ENCODE results near the gene VPS13A. TPM values are rescaled to one million over a fixed set of nuclear protein-coding genes. Genes with fewer than 3 reads are reported as not detected.

Gene VPS13A
- total RNA-seq, 4 donors from 2014 or later: 16.4 to 51.0 (median 29.4) TPM

DNA sequence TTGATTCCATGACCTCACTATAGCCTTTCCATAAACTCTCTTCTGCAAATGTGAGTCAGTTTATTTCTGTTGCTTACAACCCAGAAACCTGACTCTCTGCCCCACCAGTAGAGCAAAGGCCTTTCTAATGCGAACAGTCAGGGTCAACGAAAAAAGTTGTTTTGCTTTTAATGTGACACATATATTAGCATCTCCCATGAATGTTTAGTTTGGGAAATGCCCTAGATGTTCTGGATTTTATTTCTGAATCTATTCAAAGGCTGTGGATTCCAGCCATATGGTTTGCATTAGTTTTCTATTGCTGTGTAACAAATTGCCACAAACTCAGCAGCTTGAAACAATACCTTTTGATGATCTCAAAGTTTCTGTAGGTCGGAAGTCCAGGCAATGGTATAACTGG lies 277.3 kb downstream of the VPS13A start:
- no peak for DNase-seq
- intact Hi-C loops (cut with DNase I; ENCODE audit: low total_unique reads): loop anchor here (5.0 to 10.0 kb wide), 2 partner anchors 298 to 390 kb away; no protein-coding TSS in a partner anchor
- no peaks in the 10 kb centered on the region for H3K36me3 ChIP-seq
- no peaks in the 10 kb centered on the region for H3K9me3 ChIP-seq
- no peak overlapping the region for H3K27ac ChIP-seq
- no peak for ATAC-seq
- no peak overlapping the region for H3K4me3 ChIP-seq
- H3K4me1 ChIP-seq: no peaks in the 10 kb centered on the region
- TF ChIP-seq, protein P1, sequence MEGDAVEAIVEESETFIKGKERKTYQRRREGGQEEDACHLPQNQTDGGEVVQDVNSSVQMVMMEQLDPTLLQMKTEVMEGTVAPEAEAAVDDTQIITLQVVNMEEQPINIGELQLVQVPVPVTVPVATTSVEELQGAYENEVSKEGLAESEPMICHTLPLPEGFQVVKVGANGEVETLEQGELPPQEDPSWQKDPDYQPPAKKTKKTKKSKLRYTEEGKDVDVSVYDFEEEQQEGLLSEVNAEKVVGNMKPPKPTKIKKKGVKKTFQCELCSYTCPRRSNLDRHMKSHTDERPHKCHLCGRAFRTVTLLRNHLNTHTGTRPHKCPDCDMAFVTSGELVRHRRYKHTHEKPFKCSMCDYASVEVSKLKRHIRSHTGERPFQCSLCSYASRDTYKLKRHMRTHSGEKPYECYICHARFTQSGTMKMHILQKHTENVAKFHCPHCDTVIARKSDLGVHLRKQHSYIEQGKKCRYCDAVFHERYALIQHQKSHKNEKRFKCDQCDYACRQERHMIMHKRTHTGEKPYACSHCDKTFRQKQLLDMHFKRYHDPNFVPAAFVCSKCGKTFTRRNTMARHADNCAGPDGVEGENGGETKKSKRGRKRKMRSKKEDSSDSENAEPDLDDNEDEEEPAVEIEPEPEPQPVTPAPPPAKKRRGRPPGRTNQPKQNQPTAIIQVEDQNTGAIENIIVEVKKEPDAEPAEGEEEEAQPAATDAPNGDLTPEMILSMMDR (IDR thresholded peaks at IDR 0.05 in 4 of 5, conservative IDR thresholded peaks at IDR 0.05 in 1 of 5): no peak
- no peak for TF ChIP-seq POLR2A (IDR thresholded peaks at IDR 0.05)
- H3K27me3 ChIP-seq: no peaks in the 10 kb centered on the region
- in situ Hi-C loops (cut with MboI; ENCODE audit: low sequenced_read_pairs in 4 of 4): loop anchor here in 3 of 4 donors (10.0 to 25.0 kb wide), 3 partner anchors 190 to 583 kb away; partner anchors contain the start of genes GNA14 (in 1 of the 3) and GNAQ (in 1 of the 3)

DNA sequence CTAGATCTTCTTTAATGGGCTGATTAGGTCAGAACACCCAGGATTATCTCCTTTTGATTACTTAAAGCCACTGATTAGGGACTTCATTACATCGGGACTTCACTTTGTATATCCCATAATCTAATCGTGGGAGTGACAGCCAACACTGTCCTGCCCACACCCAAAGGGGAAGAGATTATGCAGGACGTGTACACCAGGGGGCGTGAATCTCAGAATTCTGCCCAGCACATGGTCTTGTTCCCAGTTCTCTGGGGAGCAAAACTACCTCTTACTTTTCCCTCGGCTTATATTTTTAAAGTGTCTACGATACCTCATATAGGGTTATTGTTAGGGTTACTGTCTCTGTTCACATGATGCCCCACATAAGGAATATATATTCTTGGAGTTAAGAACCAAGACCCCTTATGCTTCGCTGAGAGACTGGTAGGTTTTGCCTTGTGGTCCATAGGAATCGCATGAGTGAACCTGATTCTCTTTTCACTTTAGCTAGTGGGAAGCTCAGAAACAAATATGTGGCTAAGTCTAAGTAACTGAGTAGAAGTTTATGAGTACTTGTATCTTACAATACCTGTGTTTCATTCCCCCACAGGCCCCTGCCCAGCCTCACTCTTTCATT lies 278.1 kb downstream of the VPS13A start:
- H3K27me3 ChIP-seq: no peaks in the 10 kb centered on the region
- in situ Hi-C loops (cut with MboI; ENCODE audit: low sequenced_read_pairs in 4 of 4): loop anchor here in 3 of 4 donors (10.0 to 25.0 kb wide), 3 partner anchors 189 to 582 kb away; partner anchors contain the start of genes GNA14 (in 1 of the 3) and GNAQ (in 1 of the 3)
- intact Hi-C loops (cut with DNase I; ENCODE audit: low total_unique reads): loop anchor here (5.0 to 10.0 kb wide), 2 partner anchors 297 to 389 kb away; no protein-coding TSS in a partner anchor
- H3K36me3 ChIP-seq: no peaks in the 10 kb centered on the region
- ATAC-seq (no peak), DNase-seq (no peak)
- no peak overlapping the region for H3K4me3 ChIP-seq
- no peak overlapping the region for H3K27ac ChIP-seq
- TF ChIP-seq POLR2A (IDR thresholded peaks at IDR 0.05): no peak
- TF ChIP-seq, protein P1 (IDR thresholded peaks at IDR 0.05 in 4 of 5, conservative IDR thresholded peaks at IDR 0.05 in 1 of 5): peak in 1 of 5 experiments; percentile 27
- H3K4me1 ChIP-seq: no peaks in the 10 kb centered on the region
- H3K9me3 ChIP-seq: no peaks in the 10 kb centered on the region

DNA sequence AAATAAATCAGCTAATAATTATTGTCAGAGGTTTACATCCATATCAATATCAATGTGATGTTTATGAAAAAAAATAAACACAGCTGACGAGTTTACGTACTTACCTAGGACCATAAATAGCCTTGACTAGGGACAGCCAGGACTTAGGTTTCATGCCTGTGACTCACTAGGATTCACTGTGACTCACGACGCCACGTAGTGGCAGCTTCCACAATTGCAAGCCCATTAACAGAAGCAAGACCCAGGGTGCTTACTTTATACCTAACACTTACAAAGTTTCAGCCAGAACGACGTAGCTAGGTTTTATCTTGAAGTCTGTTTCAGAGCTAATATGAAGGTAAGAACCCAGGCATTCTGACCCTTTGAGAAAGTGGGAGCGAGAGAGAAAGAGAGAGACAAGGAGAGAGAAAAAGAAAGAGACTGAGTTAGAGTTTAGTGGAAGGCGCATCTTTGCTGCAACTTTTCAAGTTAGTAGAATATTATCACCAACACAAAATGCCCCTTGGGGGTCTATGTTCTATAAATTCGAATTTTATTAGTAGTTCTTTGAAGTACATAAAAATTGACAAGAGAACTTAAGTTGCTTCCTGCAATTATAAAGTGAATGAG lies 279.6 kb downstream of the VPS13A start:
- in situ Hi-C loops (cut with MboI; ENCODE audit: low sequenced_read_pairs in 4 of 4): loop anchor here in 3 of 4 donors (10.0 to 25.0 kb wide), 3 partner anchors 188 to 580 kb away; partner anchors contain the start of genes GNA14 (in 1 of the 3) and GNAQ (in 1 of the 3)
- Histone ChIP-seq H3K4me1 (no peaks in the 10 kb centered on the region), H3K9me3 (no peaks in the 10 kb centered on the region), H3K36me3 (no peaks in the 10 kb centered on the region), H3K27ac (no peak overlapping the region), H3K4me3 (no peak overlapping the region), H3K27me3 (no peaks in the 10 kb centered on the region)
- intact Hi-C loops (cut with DNase I; ENCODE audit: low total_unique reads): loop anchor here (5.0 to 10.0 kb wide), 2 partner anchors 295 to 388 kb away; no protein-coding TSS in a partner anchor
- peak; percentile 75 to 91 for ATAC-seq
- TF ChIP-seq, protein P1 (IDR thresholded peaks at IDR 0.05 in 4 of 5, conservative IDR thresholded peaks at IDR 0.05 in 1 of 5): peak; percentile 33 to 79 (median 74)
- TF ChIP-seq POLR2A (IDR thresholded peaks at IDR 0.05): no peak
- DNase-seq: peak; percentile 27 to 76

DNA sequence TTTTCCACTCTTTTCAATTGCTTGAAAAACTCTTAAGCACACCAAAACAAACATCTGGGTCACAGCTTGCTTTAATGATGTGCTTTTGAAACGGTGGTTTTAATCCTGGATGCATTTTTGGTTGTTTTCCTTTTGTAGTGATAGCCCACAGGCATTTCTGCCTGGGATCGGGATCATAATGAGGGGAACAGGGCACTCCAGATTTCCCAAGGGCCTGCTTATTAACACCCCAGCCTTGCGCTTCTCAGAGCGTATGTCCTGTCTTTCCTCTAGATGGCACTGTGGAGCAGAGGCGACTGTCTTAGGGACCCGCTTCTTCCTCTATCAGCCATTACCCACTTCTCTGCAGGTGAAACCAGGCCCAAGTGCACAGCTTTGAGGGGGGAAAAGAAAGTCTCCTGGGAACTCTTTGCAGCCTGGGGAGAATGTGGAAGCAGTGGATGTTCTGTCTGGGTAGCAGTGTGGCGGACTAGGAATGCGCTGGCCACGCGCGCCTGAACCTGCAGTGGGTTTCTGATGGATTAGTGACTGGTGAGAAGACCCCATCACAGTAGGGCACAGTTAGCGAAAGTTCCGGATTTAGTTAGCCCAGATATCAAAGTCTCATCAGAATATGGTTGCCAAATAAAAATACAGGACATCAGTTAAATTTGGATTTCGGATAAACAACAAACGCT lies 280.7 kb downstream of the VPS13A start:
- TF ChIP-seq POLR2A (IDR thresholded peaks at IDR 0.05): no peak
- TF ChIP-seq, protein P1 (IDR thresholded peaks at IDR 0.05 in 4 of 5, conservative IDR thresholded peaks at IDR 0.05 in 1 of 5): peak; percentile 36 to 82 (median 58)
- peak in 1 of 2 donors; percentile 28 for DNase-seq
- H3K27ac ChIP-seq: no peak overlapping the region
- no peaks in the 10 kb centered on the region for H3K9me3 ChIP-seq
- in situ Hi-C loops (cut with MboI; ENCODE audit: low sequenced_read_pairs in 4 of 4): loop anchor here in 3 of 4 donors (10.0 to 25.0 kb wide), 3 partner anchors 187 to 579 kb away; partner anchors contain the start of genes GNA14 (in 1 of the 3) and GNAQ (in 1 of the 3)
- no peak overlapping the region for H3K4me3 ChIP-seq
- H3K36me3 ChIP-seq: no peaks in the 10 kb centered on the region
- intact Hi-C loops (cut with DNase I; ENCODE audit: low total_unique reads): loop anchor here (1.0 to 10.0 kb wide), 3 partner anchors 191 to 387 kb away; no protein-coding TSS in a partner anchor
- H3K27me3 ChIP-seq: no peaks in the 10 kb centered on the region
- H3K4me1 ChIP-seq: no peaks in the 10 kb centered on the region
- peak; percentile 45 to 78 for ATAC-seq
